SU-DHL-6 (cell line): Measurements from ENCODE around the gene EPO.

Experiments
- EZH2phosphoT487 ChIP-seq: fragments of 200-600 bp; sonication (generic), shearing (Covaris generic); conservative IDR thresholded peaks from 2 replicates; pipeline ENCODE4 v1.6.1; 2018; ENCODE audit warnings: mild to moderate bottlenecking, antibody characterized with exemption, low read length, moderate library complexity, mixed read lengths
- TF ChIP-seq, protein P1 (sequence below): fragments of 200-600 bp; sonication (generic); IDR thresholded peaks from one replicate; pipeline ENCODE4 v1.5.1; 2017; ENCODE audit warnings: antibody characterized with exemption, mild to moderate bottlenecking, low read length, moderate library complexity; ENCODE audit not compliant: insufficient read depth, poor library complexity, severe bottlenecking

- TF ChIP-seq, protein P1, sequence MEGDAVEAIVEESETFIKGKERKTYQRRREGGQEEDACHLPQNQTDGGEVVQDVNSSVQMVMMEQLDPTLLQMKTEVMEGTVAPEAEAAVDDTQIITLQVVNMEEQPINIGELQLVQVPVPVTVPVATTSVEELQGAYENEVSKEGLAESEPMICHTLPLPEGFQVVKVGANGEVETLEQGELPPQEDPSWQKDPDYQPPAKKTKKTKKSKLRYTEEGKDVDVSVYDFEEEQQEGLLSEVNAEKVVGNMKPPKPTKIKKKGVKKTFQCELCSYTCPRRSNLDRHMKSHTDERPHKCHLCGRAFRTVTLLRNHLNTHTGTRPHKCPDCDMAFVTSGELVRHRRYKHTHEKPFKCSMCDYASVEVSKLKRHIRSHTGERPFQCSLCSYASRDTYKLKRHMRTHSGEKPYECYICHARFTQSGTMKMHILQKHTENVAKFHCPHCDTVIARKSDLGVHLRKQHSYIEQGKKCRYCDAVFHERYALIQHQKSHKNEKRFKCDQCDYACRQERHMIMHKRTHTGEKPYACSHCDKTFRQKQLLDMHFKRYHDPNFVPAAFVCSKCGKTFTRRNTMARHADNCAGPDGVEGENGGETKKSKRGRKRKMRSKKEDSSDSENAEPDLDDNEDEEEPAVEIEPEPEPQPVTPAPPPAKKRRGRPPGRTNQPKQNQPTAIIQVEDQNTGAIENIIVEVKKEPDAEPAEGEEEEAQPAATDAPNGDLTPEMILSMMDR: no peak
- no peak for TF ChIP-seq EZH2phosphoT487
Observed at GRCh38 chr7:100723732-100724275, 3.5 kb downstream of the EPO start.
